Measurements from ENCODE around the gene PAX8. TPM values are rescaled to one million over a fixed set of nuclear protein-coding genes. Genes with fewer than 3 reads are reported as not detected.
"Not testable (repeated sequence)": the region's sequence is repeated elsewhere in the genome, so short reads cannot be mapped to it uniquely, and the experiment has no call there.

Gene PAX8
- total RNA-seq, 5 donors from 2014 or later (not counting 1 experiment from before 2014, with no cell fraction given), result 1.0 to 1.8 (median 1.3) TPM

- H3K4me1 ChIP-seq (ENCODE audit: control insufficient read depth in 1 of 2, extremely low read depth in 1 of 2, insufficient read depth in 2 of 2, low read length in 2 of 2); H3K36me3 ChIP-seq (ENCODE audit: control insufficient read depth in 2 of 2, extremely low read depth in 1 of 2, insufficient read depth in 1 of 2, low read length in 1 of 2); H3K9me3 Mint-ChIP-seq; H3K27ac ChIP-seq (ENCODE audit: low read length); H3K4me1 Mint-ChIP-seq; CTCF ChIA-PET; H3K4me3 ChIP-seq (ENCODE audit: control insufficient read depth in 1 of 2, extremely low read depth in 1 of 2, low read length in 1 of 2); H3K9me3 ChIP-seq; H3K4me3 Mint-ChIP-seq; ATAC-seq (replicated peaks in 1 of 4); DNase-seq; H3K27ac Mint-ChIP-seq; POLR2A ChIA-PET; H3K36me3 Mint-ChIP-seq: not testable (repeated sequence)
- H3K27me3 Mint-ChIP-seq, result peaks cover 11 to 15% of the 10 kb centered on the region in 2 donors
- WGBS (ENCODE audit: insufficient coverage), result no CpG with 5 or more reads among the region's 6 CpGs
- peaks cover 3 to 17% of the 10 kb centered on the region in 2 experiments for H3K27me3 ChIP-seq (replicated peaks in 1 of 2; ENCODE audit: control insufficient read depth in 2 of 2, extremely low read depth in 1 of 2, insufficient read depth in 2 of 2, low read length in 1 of 2)
Measured at GRCh38 chr2:113288117-113288673, 9.5 kb upstream of the PAX8 start.

GRCh38 chr2:113285816-113286215 is 7.1 kb upstream of the PAX8 start:
- Histone ChIP-seq H3K27me3 (replicated peaks in 1 of 2; ENCODE audit: control insufficient read depth in 2 of 2, extremely low read depth in 1 of 2, insufficient read depth in 2 of 2, low read length in 1 of 2) (peaks cover 0 to 6% of the 10 kb centered on the region in 2 experiments), H3K27ac (ENCODE audit: low read length) (no peak overlapping the region), H3K4me3 (ENCODE audit: control insufficient read depth in 1 of 2, extremely low read depth in 1 of 2, low read length in 1 of 2) (no peak overlapping the region), H3K36me3 (ENCODE audit: control insufficient read depth in 2 of 2, extremely low read depth in 1 of 2, insufficient read depth in 1 of 2, low read length in 1 of 2) (no peaks in the 10 kb centered on the region), H3K4me1 (ENCODE audit: control insufficient read depth in 1 of 2, extremely low read depth in 1 of 2, insufficient read depth in 2 of 2, low read length in 2 of 2) (no peaks in the 10 kb centered on the region), H3K9me3 (no peaks in the 10 kb centered on the region)
- POLR2A ChIA-PET, result no interaction called here
- peaks cover 7% of the 10 kb centered on the region in 2 donors for H3K27me3 Mint-ChIP-seq
- H3K4me3 Mint-ChIP-seq, result no peak overlapping the region
- H3K27ac Mint-ChIP-seq, result no peak overlapping the region
- no peak for DNase-seq
- CTCF ChIA-PET, result no interaction called here
- no peaks in the 10 kb centered on the region for H3K9me3 Mint-ChIP-seq
- 100% methylated on average over 2 of the region's 3 CpGs for WGBS (ENCODE audit: insufficient coverage)
- no peaks in the 10 kb centered on the region for H3K36me3 Mint-ChIP-seq
- H3K4me1 Mint-ChIP-seq, result peaks cover 0 to 12% (median 0%) of the 10 kb centered on the region in 3 donors
- ATAC-seq (replicated peaks in 1 of 4), result no peak

- H3K36me3 ChIP-seq (ENCODE audit: control insufficient read depth in 2 of 2, extremely low read depth in 1 of 2, insufficient read depth in 1 of 2, low read length in 1 of 2); H3K27ac Mint-ChIP-seq; H3K27me3 ChIP-seq (replicated peaks in 1 of 2; ENCODE audit: control insufficient read depth in 2 of 2, extremely low read depth in 1 of 2, insufficient read depth in 2 of 2, low read length in 1 of 2); H3K9me3 ChIP-seq; H3K27ac ChIP-seq (ENCODE audit: low read length); ATAC-seq (replicated peaks in 1 of 4); DNase-seq; H3K4me1 ChIP-seq (ENCODE audit: control insufficient read depth in 1 of 2, extremely low read depth in 1 of 2, insufficient read depth in 2 of 2, low read length in 2 of 2); H3K9me3 Mint-ChIP-seq; CTCF ChIA-PET; H3K4me3 ChIP-seq (ENCODE audit: control insufficient read depth in 1 of 2, extremely low read depth in 1 of 2, low read length in 1 of 2); POLR2A ChIA-PET; H3K4me3 Mint-ChIP-seq; H3K27me3 Mint-ChIP-seq; H3K36me3 Mint-ChIP-seq: not testable (repeated sequence)
- H3K4me1 Mint-ChIP-seq, result peaks cover 0 to 12% (median 0%) of the 10 kb centered on the region in 3 donors
- WGBS (ENCODE audit: insufficient coverage), result no CpG with 5 or more reads among the region's 6 CpGs
Measured at GRCh38 chr2:113284999-113285398, 6.3 kb upstream of the PAX8 start.

GRCh38 chr2:113284476-113284875 is 5.8 kb upstream of the PAX8 start:
- no peak for DNase-seq
- Mint-ChIP-seq H3K4me1 (peaks cover 0 to 12% (median 0%) of the 10 kb centered on the region in 3 donors), H3K27ac (no peak overlapping the region), H3K27me3 (peaks cover 10 to 11% of the 10 kb centered on the region in 2 donors), H3K36me3 (no peaks in the 10 kb centered on the region), H3K4me3 (no peak overlapping the region), H3K9me3 (no peaks in the 10 kb centered on the region)
- H3K9me3 ChIP-seq, result no peaks in the 10 kb centered on the region
- H3K4me1 ChIP-seq (ENCODE audit: control insufficient read depth in 1 of 2, extremely low read depth in 1 of 2, insufficient read depth in 2 of 2, low read length in 2 of 2), result no peaks in the 10 kb centered on the region
- H3K27me3 ChIP-seq (replicated peaks in 1 of 2; ENCODE audit: control insufficient read depth in 2 of 2, extremely low read depth in 1 of 2, insufficient read depth in 2 of 2, low read length in 1 of 2), result peaks cover 0 to 13% of the 10 kb centered on the region in 2 experiments
- no peaks in the 10 kb centered on the region for H3K36me3 ChIP-seq (ENCODE audit: control insufficient read depth in 2 of 2, extremely low read depth in 1 of 2, insufficient read depth in 1 of 2, low read length in 1 of 2)
- H3K4me3 ChIP-seq (ENCODE audit: control insufficient read depth in 1 of 2, extremely low read depth in 1 of 2, low read length in 1 of 2), result no peak overlapping the region
- no peak overlapping the region for H3K27ac ChIP-seq (ENCODE audit: low read length)
- POLR2A ChIA-PET, result no interaction called here
- CTCF ChIA-PET, result no interaction called here
- no peak for ATAC-seq (replicated peaks in 1 of 4)
- WGBS (ENCODE audit: insufficient coverage), result no CpG with 5 or more reads among the region's 1 CpG

- Histone ChIP-seq H3K27me3 (replicated peaks in 1 of 2; ENCODE audit: control insufficient read depth in 2 of 2, extremely low read depth in 1 of 2, insufficient read depth in 2 of 2, low read length in 1 of 2) (peaks cover 0 to 20% of the 10 kb centered on the region in 2 experiments), H3K36me3 (ENCODE audit: control insufficient read depth in 2 of 2, extremely low read depth in 1 of 2, insufficient read depth in 1 of 2, low read length in 1 of 2) (no peaks in the 10 kb centered on the region), H3K4me3 (ENCODE audit: control insufficient read depth in 1 of 2, extremely low read depth in 1 of 2, low read length in 1 of 2) (no peak overlapping the region), H3K9me3 (no peaks in the 10 kb centered on the region), H3K27ac (ENCODE audit: low read length) (no peak overlapping the region), H3K4me1 (ENCODE audit: control insufficient read depth in 1 of 2, extremely low read depth in 1 of 2, insufficient read depth in 2 of 2, low read length in 2 of 2) (no peaks in the 10 kb centered on the region)
- ATAC-seq (replicated peaks in 1 of 4) (no peak), DNase-seq (no peak)
- ChIA-PET CTCF (interaction anchor here (0.6 to 0.7 kb wide), 4 partner anchors 11 to 35 kb away, joined by 3 to 6 read pairs (median 4); no protein-coding TSS in a partner anchor), POLR2A (interaction anchor here in 1 of 2 donors (0.6 kb wide), 1 partner anchor 49 kb away, joined by 3 read pairs; no protein-coding TSS in a partner anchor)
- H3K4me1 Mint-ChIP-seq, result peaks cover 0 to 12% (median 0%) of the 10 kb centered on the region in 3 donors
- H3K4me3 Mint-ChIP-seq, result no peak overlapping the region
- no peaks in the 10 kb centered on the region for H3K36me3 Mint-ChIP-seq
- H3K27ac Mint-ChIP-seq, result no peak overlapping the region
- no peaks in the 10 kb centered on the region for H3K9me3 Mint-ChIP-seq
- WGBS (ENCODE audit: insufficient coverage), result 80% methylated on average over 1 of the region's 3 CpGs
- peaks cover 16 to 17% of the 10 kb centered on the region in 2 donors for H3K27me3 Mint-ChIP-seq
Measured at GRCh38 chr2:113283704-113284284, 5.1 kb upstream of the PAX8 start.

- Histone ChIP-seq H3K4me1 (ENCODE audit: control insufficient read depth in 1 of 2, extremely low read depth in 1 of 2, insufficient read depth in 2 of 2, low read length in 2 of 2) (peaks cover 0 to 4% of the 10 kb centered on the region in 2 experiments), H3K27ac (ENCODE audit: low read length) (no peak overlapping the region), H3K9me3 (no peaks in the 10 kb centered on the region), H3K4me3 (ENCODE audit: control insufficient read depth in 1 of 2, extremely low read depth in 1 of 2, low read length in 1 of 2) (no peak overlapping the region), H3K36me3 (ENCODE audit: control insufficient read depth in 2 of 2, extremely low read depth in 1 of 2, insufficient read depth in 1 of 2, low read length in 1 of 2) (no peaks in the 10 kb centered on the region), H3K27me3 (replicated peaks in 1 of 2; ENCODE audit: control insufficient read depth in 2 of 2, extremely low read depth in 1 of 2, insufficient read depth in 2 of 2, low read length in 1 of 2) (peaks cover 2 to 28% of the 10 kb centered on the region in 2 experiments)
- WGBS (ENCODE audit: insufficient coverage), result 76% methylated on average over 3 of the region's 12 CpGs
- H3K4me1 Mint-ChIP-seq, result peaks cover 0 to 12% (median 0%) of the 10 kb centered on the region in 3 donors
- DNase-seq, result no peak
- H3K9me3 Mint-ChIP-seq, result no peaks in the 10 kb centered on the region
- ChIA-PET POLR2A (no interaction called here), CTCF (interaction anchor here in 1 of 2 donors (0.7 kb wide), 1 partner anchor 34 kb away, joined by 3 read pairs; no protein-coding TSS in a partner anchor)
- H3K27me3 Mint-ChIP-seq, result peaks cover 16 to 18% of the 10 kb centered on the region in 2 donors
- ATAC-seq (replicated peaks in 1 of 4), result no peak
- H3K4me3 Mint-ChIP-seq, result no peak overlapping the region
- no peaks in the 10 kb centered on the region for H3K36me3 Mint-ChIP-seq
- no peak overlapping the region for H3K27ac Mint-ChIP-seq
Measured at GRCh38 chr2:113282747-113283533, 4.2 kb upstream of the PAX8 start.
